HepG2 (cell line): ENCODE measurements around the gene THSD4. TPM values are rescaled to one million over a fixed set of nuclear protein-coding genes. Genes with fewer than 3 reads are reported as not detected.

Source experiments
- FUBP1 ChIP-seq: sonication (generic); formaldehyde crosslinking; IDR thresholded peaks from 2 replicates; pipeline ENCODE4 v1.5.1; 2020; ENCODE audit warnings: missing genetic modification reagents, mild to moderate bottlenecking, borderline replicate concordance
- HMGXB3 ChIP-seq: sonication (generic); formaldehyde crosslinking; IDR thresholded peaks from 2 replicates; pipeline ENCODE4 v1.4.0; 2020; ENCODE audit warnings: missing genetic modification reagents, borderline replicate concordance
- POLR2G ChIP-seq: fragments of 200-400 bp; formaldehyde crosslinking; IDR thresholded peaks from 2 replicates; pipeline ENCODE4 v1.6.1; 2018; ENCODE audit warnings: mild to moderate bottlenecking, low read depth, low read length, moderate library complexity
- SATB2 ChIP-seq: sonication (generic); formaldehyde crosslinking; IDR thresholded peaks from 2 replicates; pipeline ENCODE4 v1.5.0; 2020; ENCODE audit warnings: missing genetic modification reagents
- ZBTB25 ChIP-seq: IDR thresholded peaks from 2 replicates; pipeline ENCODE4 v1.6.1; 2018; ENCODE audit warnings: missing genetic modification reagents
- polyA plus RNA-seq, 8 experiments: library from polyadenylated mRNA; depleted of rRNA in 3 of 8; stranded (reverse) in 7 of 8; unstranded in 1 of 8; fragments of >200 nt; fragmentation: Illumina TruSeq in 4 of 8; extraction: Trizol in 4 of 8; gene quantifications; 2 replicates each; pipeline versions ENCODE4 v1.2.1 to v1.2.3, GENCODE V29; 2011 to 2016; ENCODE audit warnings: low read depth in 4 of 8, missing spikeins in 1 of 8, mixed read lengths in 1 of 8; ENCODE audit not compliant: insufficient read depth in 1 of 8
- total RNA-seq, 5 experiments: library from RNA; depleted of rRNA; stranded (reverse); fragments of >200 nt; fragmentation: Illumina TruSeq; extraction: Trizol; gene quantifications; 2 replicates each; pipeline ENCODE4 v1.2.3, GENCODE V29; 2016; ENCODE audit warnings: low read depth in 1 of 5

Gene THSD4
- total and polyA plus RNA-seq, 2 of the 13 experiments (the other 11 are each of a cell fraction or from before 2014, with no cell fraction given): 0.07 to 0.21 TPM

- TF ChIP-seq FUBP1 (CRISPR knock-in tag) (no peak), SATB2 (no peak), HMGXB3 (no peak), ZBTB25 (CRISPR knock-in tag) (no peak), POLR2G (no peak)
- TF ChIP-seq, all 625 proteins: peak for 0
These were observed 334.1 kb downstream of the THSD4 start (continued) for GRCh38 chr15:71449363-71449762.
